Measurements from ENCODE around the gene BARHL1.

Gene BARHL1

DNA sequence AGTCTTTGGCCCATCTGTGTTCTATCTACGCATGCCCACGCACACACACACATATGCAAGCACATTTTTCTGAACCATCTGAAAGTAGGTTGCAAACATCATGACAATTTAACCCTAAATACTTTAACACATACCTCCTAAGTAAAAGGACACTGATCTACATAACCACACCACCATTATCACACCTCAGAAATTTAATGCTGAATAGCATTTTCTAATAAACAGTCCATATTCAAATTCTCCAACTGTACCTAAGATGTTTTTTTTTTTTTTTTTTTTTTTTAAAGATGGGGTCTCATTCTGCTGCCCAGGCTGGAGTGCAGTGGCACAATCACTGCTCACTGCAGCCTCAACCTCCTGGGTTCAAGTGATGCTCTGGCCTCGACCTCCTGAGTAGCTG is 51.9 kb downstream of the BARHL1 start:
- no peak overlapping the region for H3K4me3 ChIP-seq (ENCODE audit: low read length)
- TF ChIP-seq, protein P1, sequence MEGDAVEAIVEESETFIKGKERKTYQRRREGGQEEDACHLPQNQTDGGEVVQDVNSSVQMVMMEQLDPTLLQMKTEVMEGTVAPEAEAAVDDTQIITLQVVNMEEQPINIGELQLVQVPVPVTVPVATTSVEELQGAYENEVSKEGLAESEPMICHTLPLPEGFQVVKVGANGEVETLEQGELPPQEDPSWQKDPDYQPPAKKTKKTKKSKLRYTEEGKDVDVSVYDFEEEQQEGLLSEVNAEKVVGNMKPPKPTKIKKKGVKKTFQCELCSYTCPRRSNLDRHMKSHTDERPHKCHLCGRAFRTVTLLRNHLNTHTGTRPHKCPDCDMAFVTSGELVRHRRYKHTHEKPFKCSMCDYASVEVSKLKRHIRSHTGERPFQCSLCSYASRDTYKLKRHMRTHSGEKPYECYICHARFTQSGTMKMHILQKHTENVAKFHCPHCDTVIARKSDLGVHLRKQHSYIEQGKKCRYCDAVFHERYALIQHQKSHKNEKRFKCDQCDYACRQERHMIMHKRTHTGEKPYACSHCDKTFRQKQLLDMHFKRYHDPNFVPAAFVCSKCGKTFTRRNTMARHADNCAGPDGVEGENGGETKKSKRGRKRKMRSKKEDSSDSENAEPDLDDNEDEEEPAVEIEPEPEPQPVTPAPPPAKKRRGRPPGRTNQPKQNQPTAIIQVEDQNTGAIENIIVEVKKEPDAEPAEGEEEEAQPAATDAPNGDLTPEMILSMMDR (conservative IDR thresholded peaks at IDR 0.05; ENCODE audit: low read depth, low read length): no peak
- DNase-seq (ENCODE audit: low read depth): no peak

DNA sequence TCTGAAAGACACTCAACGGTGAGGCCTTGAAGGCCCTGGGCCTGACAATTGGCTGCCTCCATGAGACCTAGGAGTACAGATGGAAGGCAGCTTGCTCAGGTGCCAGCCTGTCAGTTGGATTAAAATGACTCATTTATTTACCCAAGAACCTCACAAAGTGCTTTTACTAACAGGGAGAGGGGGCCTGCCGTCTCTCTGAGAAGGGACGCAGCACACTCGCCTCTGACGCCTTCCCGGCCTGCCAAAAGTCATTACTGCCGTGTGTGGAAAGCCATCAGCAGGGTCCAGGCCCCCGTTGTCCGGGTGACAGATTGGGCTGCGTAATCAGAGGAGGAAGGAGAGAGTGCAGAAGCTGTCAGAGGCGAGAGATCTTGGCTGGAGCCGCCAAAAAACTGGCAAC is 54.9 kb downstream of the BARHL1 start:
- DNase-seq (ENCODE audit: low read depth): no peak
- TF ChIP-seq, protein P1 (conservative IDR thresholded peaks at IDR 0.05; ENCODE audit: low read depth, low read length): no peak

DNA sequence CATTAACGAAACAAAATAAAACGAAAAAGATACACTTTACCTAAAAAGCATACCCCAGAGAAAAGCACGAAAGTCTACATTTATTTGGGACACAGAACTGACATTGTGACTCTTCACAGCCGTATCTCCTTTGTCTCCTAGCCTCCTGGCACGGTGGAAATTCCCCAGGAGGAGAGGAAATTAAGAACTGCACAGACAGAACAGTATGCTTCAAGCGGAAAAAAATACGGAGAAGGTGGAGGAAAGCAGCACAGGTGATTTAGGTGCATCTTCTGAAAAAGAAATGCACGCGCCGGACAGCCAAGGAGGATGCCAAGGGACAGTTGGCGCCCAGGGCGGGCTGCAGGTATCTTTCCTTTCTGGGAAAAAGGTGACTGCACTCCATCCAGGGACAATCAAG is 55.4 kb downstream of the BARHL1 start:
- TF ChIP-seq, protein P1 (conservative IDR thresholded peaks at IDR 0.05; ENCODE audit: low read depth, low read length): no peak
- H3K4me3 ChIP-seq (ENCODE audit: low read length): no peak overlapping the region
- no peak for DNase-seq (ENCODE audit: low read depth)

More for the DNA sequence above, 54.9 kb downstream of the BARHL1 start:
- no peak overlapping the region for H3K4me3 ChIP-seq (ENCODE audit: low read length)

DNA sequence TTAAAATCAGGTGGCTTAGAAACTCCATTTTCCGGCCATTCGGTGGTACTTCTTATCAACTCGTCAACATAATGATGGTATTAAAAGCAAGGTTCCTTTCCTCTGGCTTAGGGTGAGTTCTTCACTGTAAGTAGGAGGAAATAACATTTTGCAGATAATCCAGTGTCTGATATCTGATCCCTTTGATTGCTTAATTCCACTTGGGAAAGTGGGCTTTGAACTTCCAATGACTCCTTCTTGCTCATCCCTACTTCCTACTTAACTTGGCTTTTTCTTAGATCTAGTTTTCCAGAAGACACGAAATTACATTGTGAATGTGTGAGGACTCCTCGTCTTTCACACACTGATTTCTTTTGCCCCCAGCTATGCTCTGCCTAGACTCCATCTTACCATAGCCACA is 55.8 kb downstream of the BARHL1 start:
- DNase-seq (ENCODE audit: low read depth): no peak
- TF ChIP-seq, protein P1 (conservative IDR thresholded peaks at IDR 0.05; ENCODE audit: low read depth, low read length): no peak
- no peak overlapping the region for H3K4me3 ChIP-seq (ENCODE audit: low read length)

DNA sequence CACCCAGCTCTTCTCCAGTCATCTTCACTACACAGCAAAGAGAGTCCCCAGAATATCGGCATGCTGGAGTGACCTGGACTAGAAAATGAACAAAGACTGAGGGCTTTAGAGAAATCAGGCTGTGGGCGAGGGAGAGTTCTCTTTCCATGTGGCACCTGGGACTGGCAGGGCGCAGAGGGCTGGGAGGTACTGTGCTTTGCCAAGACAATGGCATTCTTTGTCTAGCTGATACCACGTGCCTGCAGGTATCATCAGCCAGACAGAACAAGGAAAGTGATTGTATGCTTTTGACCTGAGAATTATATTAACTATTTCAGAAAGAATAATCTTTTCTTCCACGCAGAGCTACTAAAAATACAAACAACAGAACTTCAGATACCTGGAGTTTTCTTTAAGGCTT is 56.9 kb downstream of the BARHL1 start:
- DNase-seq (ENCODE audit: low read depth): no peak
- TF ChIP-seq, protein P1 (conservative IDR thresholded peaks at IDR 0.05; ENCODE audit: low read depth, low read length): no peak
- no peak overlapping the region for H3K4me3 ChIP-seq (ENCODE audit: low read length)
